ENCODE measurements around the gene PCSK4.

DNA sequence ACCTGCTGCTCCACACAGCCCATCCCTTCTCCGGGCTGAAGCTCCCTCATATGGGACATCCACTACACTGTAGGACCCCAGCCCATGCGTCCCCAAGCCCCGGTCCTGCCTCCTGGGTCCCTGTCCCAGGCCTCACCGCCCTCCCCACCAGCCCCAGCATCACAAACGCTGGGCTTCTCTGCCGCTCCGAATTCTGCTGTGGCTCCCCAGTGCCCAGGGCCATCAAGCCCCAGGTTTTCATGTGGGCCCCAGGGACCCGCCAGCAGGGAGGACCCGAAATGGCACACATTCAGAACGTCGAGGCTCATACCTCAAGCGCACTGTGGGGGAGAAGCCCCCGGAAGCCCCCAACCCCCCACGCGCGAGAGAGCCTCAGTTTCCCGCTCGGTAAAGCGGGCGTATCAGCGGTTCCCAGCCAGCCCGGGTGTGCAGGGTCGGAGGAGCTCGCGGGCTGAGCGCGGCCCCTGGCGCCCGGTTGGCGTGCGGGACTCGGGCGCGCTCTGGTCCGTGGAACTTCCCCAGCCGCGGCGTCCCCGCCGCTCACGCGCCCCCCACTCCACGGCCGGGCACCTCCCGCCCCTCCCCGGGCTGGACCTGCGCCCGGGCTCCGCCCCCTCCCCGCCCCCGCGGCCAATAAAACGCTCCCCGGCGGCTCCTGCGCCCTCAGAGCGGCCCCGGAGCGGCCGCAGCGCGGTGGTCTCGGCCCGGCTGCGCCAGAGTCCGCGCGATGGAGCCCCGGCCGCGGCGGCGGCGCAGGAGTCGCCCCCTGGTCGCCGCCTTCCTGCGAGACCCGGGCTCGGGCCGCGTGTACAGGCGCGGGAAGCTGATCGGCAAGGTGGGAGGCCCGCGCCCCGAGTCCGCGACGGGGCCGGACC is 33.5 kb upstream of the PCSK4 start, which contains the start of gene PLK5:
- TF ChIP-seq, protein P1, sequence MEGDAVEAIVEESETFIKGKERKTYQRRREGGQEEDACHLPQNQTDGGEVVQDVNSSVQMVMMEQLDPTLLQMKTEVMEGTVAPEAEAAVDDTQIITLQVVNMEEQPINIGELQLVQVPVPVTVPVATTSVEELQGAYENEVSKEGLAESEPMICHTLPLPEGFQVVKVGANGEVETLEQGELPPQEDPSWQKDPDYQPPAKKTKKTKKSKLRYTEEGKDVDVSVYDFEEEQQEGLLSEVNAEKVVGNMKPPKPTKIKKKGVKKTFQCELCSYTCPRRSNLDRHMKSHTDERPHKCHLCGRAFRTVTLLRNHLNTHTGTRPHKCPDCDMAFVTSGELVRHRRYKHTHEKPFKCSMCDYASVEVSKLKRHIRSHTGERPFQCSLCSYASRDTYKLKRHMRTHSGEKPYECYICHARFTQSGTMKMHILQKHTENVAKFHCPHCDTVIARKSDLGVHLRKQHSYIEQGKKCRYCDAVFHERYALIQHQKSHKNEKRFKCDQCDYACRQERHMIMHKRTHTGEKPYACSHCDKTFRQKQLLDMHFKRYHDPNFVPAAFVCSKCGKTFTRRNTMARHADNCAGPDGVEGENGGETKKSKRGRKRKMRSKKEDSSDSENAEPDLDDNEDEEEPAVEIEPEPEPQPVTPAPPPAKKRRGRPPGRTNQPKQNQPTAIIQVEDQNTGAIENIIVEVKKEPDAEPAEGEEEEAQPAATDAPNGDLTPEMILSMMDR (IDR thresholded peaks at IDR 0.05; ENCODE audit: extremely low read depth in 1 of 2, insufficient read depth in 1 of 2, low read depth in 1 of 2, low read length in 2 of 2): no peak
- TF ChIP-seq POLR2A (IDR thresholded peaks at IDR 0.05; ENCODE audit: low read depth, low read length): no peak
- TF ChIP-seq POLR2AphosphoS5 (IDR thresholded peaks at IDR 0.05; ENCODE audit: insufficient read depth, low read depth, low read length): no peak

Data from endothelial cell of umbilical vein (primary cell).